ENCODE results near the gene AGPS.
"Not testable (repeated sequence)": the region's sequence is repeated elsewhere in the genome, so short reads cannot be mapped to it uniquely, and the experiment has no call there.

AGPS gene

DNA sequence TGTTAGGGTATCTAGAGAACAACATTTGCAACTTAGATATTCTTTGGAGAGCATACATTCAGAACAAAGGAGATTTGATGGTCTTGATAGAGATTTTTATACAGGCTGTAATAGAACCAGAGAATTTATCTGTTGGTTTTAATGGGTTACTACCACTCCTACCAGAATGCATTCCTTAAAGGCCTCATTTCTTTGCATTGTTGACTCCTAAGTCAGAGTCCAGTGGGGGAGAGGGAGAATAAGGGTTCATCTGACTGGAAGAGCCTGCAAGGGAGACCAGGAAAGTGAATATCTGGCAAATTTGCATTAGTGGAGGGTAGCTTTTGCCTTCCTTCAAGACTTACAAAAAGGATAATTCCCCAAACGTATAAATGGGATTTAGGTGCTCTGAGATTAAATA, 29.7 kb downstream of the AGPS start:
- DNase-seq (ENCODE audit: low read depth) = no peak
- TF ChIP-seq, protein P1, sequence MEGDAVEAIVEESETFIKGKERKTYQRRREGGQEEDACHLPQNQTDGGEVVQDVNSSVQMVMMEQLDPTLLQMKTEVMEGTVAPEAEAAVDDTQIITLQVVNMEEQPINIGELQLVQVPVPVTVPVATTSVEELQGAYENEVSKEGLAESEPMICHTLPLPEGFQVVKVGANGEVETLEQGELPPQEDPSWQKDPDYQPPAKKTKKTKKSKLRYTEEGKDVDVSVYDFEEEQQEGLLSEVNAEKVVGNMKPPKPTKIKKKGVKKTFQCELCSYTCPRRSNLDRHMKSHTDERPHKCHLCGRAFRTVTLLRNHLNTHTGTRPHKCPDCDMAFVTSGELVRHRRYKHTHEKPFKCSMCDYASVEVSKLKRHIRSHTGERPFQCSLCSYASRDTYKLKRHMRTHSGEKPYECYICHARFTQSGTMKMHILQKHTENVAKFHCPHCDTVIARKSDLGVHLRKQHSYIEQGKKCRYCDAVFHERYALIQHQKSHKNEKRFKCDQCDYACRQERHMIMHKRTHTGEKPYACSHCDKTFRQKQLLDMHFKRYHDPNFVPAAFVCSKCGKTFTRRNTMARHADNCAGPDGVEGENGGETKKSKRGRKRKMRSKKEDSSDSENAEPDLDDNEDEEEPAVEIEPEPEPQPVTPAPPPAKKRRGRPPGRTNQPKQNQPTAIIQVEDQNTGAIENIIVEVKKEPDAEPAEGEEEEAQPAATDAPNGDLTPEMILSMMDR (IDR thresholded peaks at IDR 0.05; ENCODE audit: low read length, missing control alignments) = no peak
- H3K4me3 ChIP-seq (replicated peaks; ENCODE audit: low read depth, low read length) = no peak overlapping the region

DNA sequence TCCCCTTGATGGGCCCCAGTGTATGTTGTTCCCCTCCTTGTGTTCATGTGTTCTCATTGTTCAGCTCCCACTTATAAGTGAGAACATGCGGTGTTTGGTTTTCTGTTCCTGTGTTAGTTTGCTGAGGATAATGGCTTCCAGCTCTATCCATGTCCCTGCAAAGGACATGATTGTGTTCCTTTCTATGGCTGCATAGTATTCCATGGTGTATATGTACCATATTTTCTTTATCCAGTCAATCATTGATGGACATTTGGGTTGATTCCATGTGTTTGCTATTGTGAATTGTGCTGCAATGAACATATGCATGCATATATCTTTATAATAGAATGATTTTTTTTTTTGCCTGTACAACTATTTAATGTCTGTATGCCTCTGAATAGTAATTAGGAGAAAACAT, 31.5 kb downstream of the AGPS start:
- not testable (repeated sequence) for H3K4me3 ChIP-seq (replicated peaks; ENCODE audit: low read depth, low read length); DNase-seq (ENCODE audit: low read depth)

DNA sequence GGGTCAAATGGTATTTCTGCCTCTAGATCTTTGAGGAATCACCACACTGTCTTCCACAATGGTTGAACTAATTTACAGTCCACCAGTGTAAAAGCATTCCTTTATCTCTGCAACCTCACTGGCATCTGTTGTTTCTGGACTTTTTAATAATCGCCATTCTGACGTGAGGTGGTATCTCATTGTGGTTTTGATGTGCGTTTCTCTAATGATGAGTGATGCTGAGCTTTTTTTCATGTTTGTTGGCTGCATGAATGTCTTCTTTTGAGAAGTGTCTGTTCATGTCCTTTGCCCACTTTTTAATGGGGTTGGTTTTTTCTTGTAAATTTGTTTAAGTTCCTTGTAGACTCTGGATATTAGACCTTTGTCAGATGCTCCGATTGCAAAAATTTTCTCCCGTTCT, 32.0 kb downstream of the AGPS start:
- DNase-seq (ENCODE audit: low read depth); H3K4me3 ChIP-seq (replicated peaks; ENCODE audit: low read depth, low read length): not testable (repeated sequence)

GRCh38 chr2:177427316-177427715, 34.7 kb downstream of the AGPS start:
- no peak overlapping the region for H3K4me3 ChIP-seq (replicated peaks; ENCODE audit: low read depth, low read length)
- no peak for DNase-seq (ENCODE audit: low read depth)
- TF ChIP-seq, protein P1 (IDR thresholded peaks at IDR 0.05; ENCODE audit: low read length, missing control alignments) = no peak

- peak; percentile 22 for DNase-seq (ENCODE audit: low read depth)
- not testable (repeated sequence) for H3K4me3 ChIP-seq (replicated peaks; ENCODE audit: low read depth, low read length)
These were observed 35.4 kb downstream of the AGPS start for GRCh38 chr2:177427936-177428335.

- DNase-seq (ENCODE audit: low read depth) = peak; percentile 92
- H3K4me3 ChIP-seq (replicated peaks; ENCODE audit: low read depth, low read length) = no peak overlapping the region
- TF ChIP-seq, protein P1 (IDR thresholded peaks at IDR 0.05; ENCODE audit: low read length, missing control alignments) = no peak
These were observed 37.2 kb downstream of the AGPS start for GRCh38 chr2:177429688-177430325.

- peak; percentile 44 for DNase-seq (ENCODE audit: low read depth)
- TF ChIP-seq, protein P1 (IDR thresholded peaks at IDR 0.05; ENCODE audit: low read length, missing control alignments) = no peak
- no peak overlapping the region for H3K4me3 ChIP-seq (replicated peaks; ENCODE audit: low read depth, low read length)
These were observed 37.8 kb downstream of the AGPS start for GRCh38 chr2:177430411-177430810.

DNA sequence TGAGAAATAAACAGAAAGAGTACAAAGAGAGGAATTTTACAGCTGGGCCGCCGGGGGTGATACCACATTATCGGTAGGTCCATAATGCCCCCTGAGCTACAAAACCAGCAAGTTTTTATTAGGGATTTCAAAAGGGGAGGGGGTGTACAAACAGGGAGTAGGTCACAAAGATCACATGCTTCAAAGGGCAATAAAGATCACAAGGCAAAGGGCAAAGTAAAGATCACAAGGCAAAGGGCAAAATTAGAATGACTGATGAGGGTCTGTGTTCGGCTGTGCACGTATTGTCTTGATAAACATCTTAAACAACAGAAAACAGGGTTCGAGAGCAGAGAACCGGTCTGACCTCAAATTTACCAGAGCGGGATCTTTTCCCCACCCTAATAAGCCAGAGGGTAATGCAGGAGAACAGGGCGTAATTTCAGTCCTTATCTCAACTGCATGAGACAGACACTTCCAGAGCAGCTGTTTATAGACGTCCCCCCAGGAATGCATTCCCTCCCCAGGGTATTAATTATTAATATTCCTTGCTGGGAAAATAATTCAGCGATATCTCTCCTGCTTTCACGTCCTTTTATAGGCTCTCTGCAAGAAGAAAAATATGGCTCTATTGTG, 38.6 kb downstream of the AGPS start:
- DNase-seq (ENCODE audit: low read depth); H3K4me3 ChIP-seq (replicated peaks; ENCODE audit: low read depth, low read length): not testable (repeated sequence)

DNA sequence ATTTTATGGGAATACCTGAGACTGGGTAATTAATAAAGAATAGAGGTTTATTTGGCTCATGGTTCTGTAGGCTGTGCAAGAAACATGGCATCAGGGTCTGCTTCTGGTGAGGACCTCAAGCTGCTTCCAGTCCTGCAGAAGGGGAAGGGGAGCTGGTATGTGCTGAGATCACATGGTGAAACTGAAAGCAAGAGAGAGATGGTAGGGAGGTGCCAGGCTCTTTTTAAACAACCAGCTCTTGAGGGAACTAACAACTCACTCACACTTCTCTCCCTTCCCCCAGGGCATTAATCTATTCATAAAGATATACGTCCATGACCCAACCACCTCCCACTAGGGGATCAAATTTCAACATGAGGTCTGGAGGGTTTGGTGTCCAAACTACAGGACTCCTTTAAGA, 40.1 kb downstream of the AGPS start:
- DNase-seq (ENCODE audit: low read depth) = no peak
- no peak overlapping the region for H3K4me3 ChIP-seq (replicated peaks; ENCODE audit: low read depth, low read length)
- TF ChIP-seq, protein P1 (IDR thresholded peaks at IDR 0.05; ENCODE audit: low read length, missing control alignments) = no peak

Data from fibroblast of pulmonary artery (primary cell).